ENCODE data around the gene BCL2L11.
"Not testable (repeated sequence)": the region's sequence is repeated elsewhere in the genome, so short reads cannot be mapped to it uniquely, and the experiment has no call there.

Gene BCL2L11, protein sequence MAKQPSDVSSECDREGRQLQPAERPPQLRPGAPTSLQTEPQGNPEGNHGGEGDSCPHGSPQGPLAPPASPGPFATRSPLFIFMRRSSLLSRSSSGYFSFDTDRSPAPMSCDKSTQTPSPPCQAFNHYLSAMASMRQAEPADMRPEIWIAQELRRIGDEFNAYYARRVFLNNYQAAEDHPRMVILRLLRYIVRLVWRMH

DNA sequence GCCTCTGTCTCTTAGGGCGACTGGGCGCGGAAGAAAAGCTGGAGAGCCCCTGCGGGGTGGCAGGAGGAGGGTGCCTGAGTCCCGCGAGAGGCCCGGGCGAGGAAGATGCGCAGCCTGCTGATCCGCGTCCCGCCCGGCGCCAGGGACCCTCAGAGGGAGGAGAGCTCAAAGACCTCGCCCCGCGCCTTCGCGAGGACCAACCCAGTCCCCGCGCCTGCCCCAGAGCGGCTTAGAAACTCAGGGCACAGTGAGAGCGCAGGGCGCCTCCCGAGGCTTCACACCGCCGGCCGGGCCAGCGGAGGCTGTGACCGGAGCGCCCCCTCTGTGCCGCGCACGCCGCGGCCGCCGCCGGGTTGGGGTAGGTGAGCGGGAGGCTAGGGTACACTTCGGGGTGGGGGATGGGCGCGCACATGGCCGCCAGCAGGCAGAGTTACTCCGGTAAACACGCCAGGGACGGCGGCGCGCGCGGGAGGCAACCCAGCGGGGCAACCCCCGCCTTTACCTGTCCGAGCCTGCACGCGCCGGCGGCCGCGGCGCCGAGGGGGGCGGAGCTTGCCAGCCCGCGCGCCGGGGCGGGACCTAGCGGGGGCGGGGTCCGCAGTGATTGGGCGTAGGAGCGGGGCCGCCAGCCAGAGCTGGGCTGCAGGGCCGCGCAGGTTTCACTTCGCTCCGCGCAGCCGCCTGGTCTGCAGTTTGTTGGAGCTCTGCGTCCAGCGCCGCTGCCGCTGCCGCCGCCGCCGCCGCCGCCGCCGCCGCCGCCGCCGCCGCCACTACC lies at the start of gene BCL2L11:
Gene BCL2L11 (plus strand): TSS at position 662 of the 775 bp plus-strand sequence. CDS start 2,832 bp downstream, outside the sequence.
- peak; percentile 75 to 83 (median 79) for DNase-seq

DNA sequence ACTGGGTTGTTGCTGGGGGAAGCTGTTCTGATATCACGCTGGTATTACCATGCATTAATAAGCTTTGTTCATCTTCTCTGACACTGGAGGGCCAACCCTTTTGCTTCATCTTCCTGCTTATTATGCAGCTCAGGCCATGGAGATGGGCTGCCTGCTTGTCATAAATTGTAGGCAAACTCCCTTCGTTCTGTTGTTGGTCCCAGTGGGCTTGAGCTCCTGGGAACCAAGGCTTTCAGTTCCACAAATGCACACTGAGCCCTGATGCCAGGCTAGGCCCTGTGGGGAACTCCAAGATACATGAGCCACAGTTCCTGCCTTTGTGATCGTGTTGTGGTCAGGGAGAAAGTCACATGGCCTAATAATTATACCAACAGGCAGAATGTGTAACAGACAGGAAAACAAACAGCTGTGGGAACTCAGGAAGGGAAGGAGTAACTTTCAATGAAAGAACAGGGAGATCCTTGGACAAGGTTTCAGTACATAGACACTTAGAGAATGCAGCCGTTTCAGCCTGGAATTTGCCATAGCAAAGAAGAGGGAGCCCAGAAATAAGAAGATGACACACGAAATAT lies 49.0 kb upstream of the BCL2L11 start:
- no peak for DNase-seq

DNA sequence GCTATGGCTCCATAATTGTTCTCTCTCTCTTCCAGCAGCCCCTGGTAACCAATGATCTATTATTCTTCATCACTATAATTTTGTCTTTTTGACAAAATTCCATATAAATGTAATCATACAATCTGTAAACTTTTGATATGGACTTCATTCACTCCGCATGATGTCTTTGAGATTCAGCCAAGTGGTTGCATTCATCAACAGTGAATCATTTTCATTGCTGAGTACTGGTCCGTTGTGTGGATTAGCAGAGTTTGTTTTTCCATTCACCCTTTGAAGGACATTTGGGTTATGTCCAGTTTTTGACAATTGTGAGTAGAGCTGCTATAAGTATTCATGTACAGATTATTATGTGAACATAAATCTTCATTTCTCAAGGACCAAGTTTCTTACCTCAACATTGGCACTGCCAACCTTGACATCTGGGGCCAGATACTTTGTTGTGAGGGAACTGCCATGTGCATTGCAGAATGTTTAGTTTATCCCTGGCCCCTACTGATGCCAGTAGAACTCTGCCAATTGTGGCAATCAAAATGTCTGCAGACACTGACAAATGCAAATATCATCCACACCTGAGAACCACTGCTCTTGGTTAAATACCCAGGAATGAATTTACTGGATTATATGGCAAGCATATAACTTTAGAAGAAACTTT lies 48.4 kb upstream of the BCL2L11 start:
- DNase-seq = no peak

GRCh38 chr2:111082659-111083058 lies 38.1 kb upstream of the BCL2L11 start:
- not testable (repeated sequence) for DNase-seq

GRCh38 chr2:111091811-111092211 lies 28.9 kb upstream of the BCL2L11 start:
- DNase-seq = no peak

GRCh38 chr2:111094691-111095090 lies 26.0 kb upstream of the BCL2L11 start:
- no peak for DNase-seq

GRCh38 chr2:111095434-111095833 lies 25.3 kb upstream of the BCL2L11 start:
- no peak for DNase-seq

GRCh38 chr2:111099402-111099801 lies 21.3 kb upstream of the BCL2L11 start:
- DNase-seq = no peak

DNA sequence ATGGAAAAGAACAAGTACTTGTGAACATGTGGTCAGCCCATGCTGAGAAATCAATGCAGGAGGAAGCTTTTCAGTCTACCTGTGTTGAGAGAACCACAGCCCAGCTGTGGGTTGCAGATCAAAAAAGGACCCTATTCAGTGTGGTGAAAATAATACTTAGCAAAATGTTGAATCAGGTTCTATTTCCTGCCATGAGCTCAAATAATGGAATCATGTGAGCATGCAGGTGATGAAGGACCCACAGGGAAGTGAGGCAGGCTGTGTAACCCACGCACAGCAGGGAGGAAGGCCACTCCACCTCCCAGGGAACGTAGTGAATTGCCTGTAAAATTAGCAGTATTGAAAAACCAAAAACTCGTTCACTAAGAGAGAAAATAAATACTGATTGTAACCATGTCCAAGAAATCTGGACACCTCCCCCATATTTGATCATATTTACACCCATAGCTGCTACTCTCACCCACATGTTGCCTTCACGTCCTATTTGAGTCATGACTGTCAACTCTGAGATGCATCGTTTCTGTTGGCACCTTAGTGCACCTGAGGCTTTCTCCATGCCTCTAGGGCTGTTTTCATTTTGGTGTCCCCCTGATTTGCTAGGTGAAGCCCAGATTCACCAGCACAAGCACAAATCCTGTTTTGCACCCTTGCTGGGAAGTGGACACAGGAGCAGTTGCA lies 20.5 kb upstream of the BCL2L11 start:
- DNase-seq = no peak

DNA sequence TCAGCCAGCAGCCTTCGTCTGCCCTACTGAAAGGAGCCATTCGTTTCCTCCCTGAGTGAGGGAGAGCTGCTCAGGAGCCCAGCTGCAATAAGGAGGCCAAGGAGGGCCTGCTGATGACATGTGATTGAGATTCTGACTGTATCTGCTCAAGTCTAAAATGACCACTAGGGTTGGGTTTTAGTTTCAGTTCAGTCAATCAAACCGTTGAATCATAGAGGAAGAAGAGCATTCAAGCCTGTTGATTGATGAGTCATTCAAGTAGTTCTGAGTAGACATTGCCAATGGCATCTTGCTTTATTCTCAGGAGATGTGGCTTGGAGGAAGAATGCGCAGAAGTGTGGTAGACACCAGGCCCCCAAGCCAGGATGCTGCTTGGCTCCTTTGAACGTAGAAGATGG lies 19.9 kb upstream of the BCL2L11 start:
- DNase-seq = no peak

GRCh38 chr2:111101592-111101991 lies 19.1 kb upstream of the BCL2L11 start:
- DNase-seq = no peak

- no peak for DNase-seq
Observed at GRCh38 chr2:111102216-111102615, 18.5 kb upstream of the BCL2L11 start.

DNA sequence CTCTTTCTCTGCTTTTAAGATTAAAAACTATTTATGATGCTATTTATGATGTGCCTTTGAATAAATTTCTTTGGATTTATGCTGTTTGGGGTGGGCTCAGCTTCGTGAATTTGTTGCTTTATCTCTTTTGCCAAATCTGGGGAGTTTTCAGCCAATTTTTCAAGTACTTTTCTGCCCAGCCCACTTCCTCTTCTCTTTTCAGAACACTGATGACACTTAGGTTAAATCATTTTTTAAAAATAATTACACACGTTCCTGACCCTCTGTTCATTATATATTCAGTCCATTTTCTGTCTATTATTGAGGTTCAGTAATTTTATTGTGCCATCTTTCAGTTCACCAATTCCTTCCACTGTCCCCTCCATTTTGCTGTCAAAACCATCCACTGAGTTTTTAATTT lies 14.8 kb upstream of the BCL2L11 start:
- DNase-seq = no peak

GRCh38 chr2:111106706-111107105 lies 14.0 kb upstream of the BCL2L11 start:
- DNase-seq = no peak

- no peak for DNase-seq
Observed at GRCh38 chr2:111108745-111109271, 11.9 kb upstream of the BCL2L11 start.

GRCh38 chr2:111111101-111111755 lies 9.5 kb upstream of the BCL2L11 start:
- no peak for DNase-seq

GRCh38 chr2:111113838-111114237 lies 6.9 kb upstream of the BCL2L11 start:
- no peak for DNase-seq

GRCh38 chr2:111116011-111116746 lies 4.5 kb upstream of the BCL2L11 start:
- DNase-seq = no peak

GRCh38 chr2:111116843-111117597 lies 3.7 kb upstream of the BCL2L11 start:
- peak in 3 of 4 experiments; percentile 38 to 46 (median 41) for DNase-seq

- DNase-seq = no peak
Observed at GRCh38 chr2:111117598-111118480, 2.9 kb upstream of the BCL2L11 start.

Data from activated CD4-positive, CD25-positive, alpha-beta regulatory T cell (primary cell).